Measurements from ENCODE around the gene POC1B.

Gene POC1B

DNA sequence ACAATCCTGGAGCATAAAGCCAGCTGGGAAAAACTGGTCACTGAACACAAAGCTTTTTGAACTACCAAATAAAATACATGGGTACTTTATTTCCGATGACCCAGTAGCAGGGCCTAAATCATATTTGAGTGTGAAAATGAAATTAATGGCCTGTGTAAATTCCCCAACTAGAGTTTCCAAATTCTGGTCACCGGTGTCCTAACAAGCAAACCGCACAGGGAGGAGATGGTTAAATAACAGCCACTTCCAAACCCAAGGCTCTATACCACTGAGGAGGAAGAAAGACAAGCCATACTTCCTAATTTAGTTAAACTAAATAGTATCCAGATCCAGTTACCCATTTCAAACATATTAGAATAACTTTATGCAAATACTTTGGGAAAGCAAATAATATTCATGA, 133.5 kb downstream of the POC1B start:
- H3K4me3 ChIP-seq (ENCODE audit: low read depth in 1 of 2, low read length in 2 of 2), result no peak overlapping the region
- H3K9me3 ChIP-seq (ENCODE audit: control insufficient read depth in 1 of 2, low read length in 2 of 2), result no peaks in the 10 kb centered on the region

DNA sequence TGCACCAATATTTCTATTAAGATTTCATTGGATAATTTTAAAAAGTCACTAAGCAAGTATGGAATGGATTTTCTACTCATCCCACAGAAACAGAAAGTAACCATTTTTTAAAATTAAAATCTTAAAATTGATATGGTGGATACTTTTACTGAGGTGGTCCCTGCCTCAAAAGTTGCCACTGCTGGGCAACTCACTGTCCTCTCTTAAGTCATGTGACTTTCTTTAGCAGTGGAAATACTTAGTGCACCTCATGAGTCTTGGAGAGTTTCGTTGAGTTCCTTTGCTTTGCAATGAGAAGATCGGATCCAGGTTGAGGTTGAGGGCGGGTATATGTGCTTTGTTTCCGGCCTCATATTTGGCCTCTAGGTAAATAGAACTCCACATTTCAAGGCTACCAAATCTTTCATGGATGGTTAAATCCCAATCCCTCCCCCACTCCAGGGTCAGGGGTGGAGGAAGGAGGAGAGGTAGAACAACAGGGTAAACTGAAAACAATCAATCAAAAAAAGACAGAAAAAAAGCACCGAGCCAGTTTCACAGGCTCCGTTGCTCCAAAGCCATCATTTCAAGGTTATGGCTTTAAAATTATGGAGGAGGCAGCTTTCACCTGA, 134.0 kb downstream of the POC1B start:
- Histone ChIP-seq H3K9ac (ENCODE audit: low read depth in 1 of 2, low read length in 2 of 2) (no peak overlapping the region), H3K36me3 (ENCODE audit: control insufficient read depth in 1 of 2, insufficient read depth in 2 of 2, low read length in 2 of 2) (no peaks in the 10 kb centered on the region), H3K4me1 (ENCODE audit: control insufficient read depth in 1 of 2, insufficient read depth in 2 of 2, low read length in 2 of 2) (peaks cover 20 to 22% of the 10 kb centered on the region in 2 donors), H3K27ac (ENCODE audit: low read depth, low read length) (no peak overlapping the region), H3K9me3 (ENCODE audit: control insufficient read depth in 1 of 2, low read length in 2 of 2) (no peaks in the 10 kb centered on the region), H3K27me3 (ENCODE audit: control insufficient read depth in 1 of 2, insufficient read depth in 2 of 2, low read length in 2 of 2) (no peaks in the 10 kb centered on the region), H3K4me3 (ENCODE audit: low read depth in 1 of 2, low read length in 2 of 2) (no peak overlapping the region)

More for the DNA sequence above, 133.5 kb downstream of the POC1B start:
- no peaks in the 10 kb centered on the region for H3K27me3 ChIP-seq (ENCODE audit: control insufficient read depth in 1 of 2, insufficient read depth in 2 of 2, low read length in 2 of 2)
- peaks cover 20 to 22% of the 10 kb centered on the region in 2 donors for H3K4me1 ChIP-seq (ENCODE audit: control insufficient read depth in 1 of 2, insufficient read depth in 2 of 2, low read length in 2 of 2)
- H3K27ac ChIP-seq (ENCODE audit: low read depth, low read length), result no peak overlapping the region
- no peaks in the 10 kb centered on the region for H3K36me3 ChIP-seq (ENCODE audit: control insufficient read depth in 1 of 2, insufficient read depth in 2 of 2, low read length in 2 of 2)
- H3K9ac ChIP-seq (ENCODE audit: low read depth in 1 of 2, low read length in 2 of 2), result no peak overlapping the region

DNA sequence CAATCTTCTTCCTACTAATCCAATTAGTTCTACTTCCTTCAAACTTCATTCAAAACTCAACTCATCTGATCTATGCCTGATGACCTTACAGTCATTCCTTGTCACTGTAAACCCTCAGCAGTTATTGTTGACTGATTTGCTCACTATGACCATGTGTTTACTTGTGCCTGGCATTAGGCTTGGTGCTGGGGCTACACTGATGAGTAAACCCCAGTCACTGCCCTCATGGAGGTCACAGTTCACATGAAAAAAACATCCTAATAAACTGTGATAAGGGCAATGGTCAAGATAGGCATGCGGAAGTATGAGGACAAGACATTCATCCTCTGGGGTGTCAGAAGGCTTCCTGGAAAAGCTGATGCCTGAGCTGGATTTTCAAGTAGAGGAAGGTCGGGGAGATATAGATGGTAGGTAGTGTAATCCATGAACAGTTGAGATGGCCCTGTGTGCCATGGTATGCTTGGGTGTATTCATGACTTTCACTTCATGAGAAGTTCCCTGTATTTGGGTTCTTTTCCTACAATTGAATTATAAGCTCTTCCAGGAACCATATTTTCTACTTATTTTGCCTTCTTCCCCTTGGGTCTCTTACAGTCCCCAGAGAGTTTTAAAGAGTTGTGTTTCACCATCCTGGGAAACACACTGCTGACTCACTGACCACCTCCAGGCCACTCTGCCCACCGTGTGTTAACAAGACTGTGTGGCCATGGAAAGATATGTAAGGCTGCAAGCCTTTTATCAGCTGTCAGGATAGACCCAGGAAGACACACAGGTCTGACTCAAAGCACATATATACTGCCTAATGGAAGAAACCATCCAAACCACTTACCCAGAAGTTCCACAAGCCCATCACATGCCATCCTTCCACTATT, 134.8 kb downstream of the POC1B start:
- no peaks in the 10 kb centered on the region for H3K9me3 ChIP-seq (ENCODE audit: control insufficient read depth in 1 of 2, low read length in 2 of 2)
- H3K9ac ChIP-seq (ENCODE audit: low read depth in 1 of 2, low read length in 2 of 2), result no peak overlapping the region
- peaks cover 22 to 24% of the 10 kb centered on the region in 2 donors for H3K4me1 ChIP-seq (ENCODE audit: control insufficient read depth in 1 of 2, insufficient read depth in 2 of 2, low read length in 2 of 2)
- no peaks in the 10 kb centered on the region for H3K36me3 ChIP-seq (ENCODE audit: control insufficient read depth in 1 of 2, insufficient read depth in 2 of 2, low read length in 2 of 2)
- peak overlapping the region in 1 of 2 donors; percentile 10 for H3K4me3 ChIP-seq (ENCODE audit: low read depth in 1 of 2, low read length in 2 of 2)
- no peaks in the 10 kb centered on the region for H3K27me3 ChIP-seq (ENCODE audit: control insufficient read depth in 1 of 2, insufficient read depth in 2 of 2, low read length in 2 of 2)
- H3K27ac ChIP-seq (ENCODE audit: low read depth, low read length), result no peak overlapping the region

DNA sequence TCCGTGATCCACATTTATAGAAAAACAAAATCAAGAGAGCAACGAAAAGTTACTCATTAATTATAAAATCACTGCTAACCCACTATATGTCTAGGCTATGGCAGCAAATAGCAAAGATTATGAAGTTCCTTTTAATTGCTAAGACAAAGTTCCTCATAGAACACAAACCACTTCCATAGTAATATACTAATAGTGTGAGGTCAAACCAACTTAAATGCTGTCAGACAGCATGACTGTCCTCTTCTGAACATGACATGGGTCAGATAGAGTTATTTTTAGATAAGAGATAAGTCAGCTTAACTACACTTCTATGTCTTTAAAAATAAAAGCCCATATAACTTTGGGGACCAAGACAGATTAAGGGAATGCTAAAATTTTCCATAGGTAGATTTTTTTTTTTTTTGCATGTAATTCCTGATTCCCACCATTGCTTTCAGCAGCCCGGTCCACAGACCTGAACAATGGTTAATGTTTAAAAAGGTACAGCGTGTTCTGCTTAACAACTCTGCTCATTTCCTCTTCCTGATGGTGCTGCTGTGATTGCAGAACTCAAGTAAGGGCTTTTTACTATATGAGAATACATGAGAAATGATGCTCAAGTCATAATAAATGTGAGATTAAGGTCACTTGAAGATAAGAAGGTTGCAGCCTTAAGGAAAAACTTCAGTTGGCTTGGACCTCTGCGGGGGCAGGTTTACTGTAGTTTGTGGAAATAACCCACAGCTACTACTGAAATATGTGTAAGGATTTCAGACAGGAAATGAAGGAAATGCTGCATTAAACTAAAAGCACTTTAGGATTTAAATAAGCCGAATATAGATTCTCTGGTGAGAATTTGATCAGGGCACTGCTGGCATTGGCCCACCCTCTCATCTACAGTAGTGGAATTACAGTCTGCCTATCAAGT, 135.8 kb downstream of the POC1B start:
- Histone ChIP-seq H3K9me3 (ENCODE audit: control insufficient read depth in 1 of 2, low read length in 2 of 2) (no peaks in the 10 kb centered on the region), H3K4me3 (ENCODE audit: low read depth in 1 of 2, low read length in 2 of 2) (no peak overlapping the region), H3K27ac (ENCODE audit: low read depth, low read length) (no peak overlapping the region), H3K9ac (ENCODE audit: low read depth in 1 of 2, low read length in 2 of 2) (peak overlapping the region in 1 of 2 donors; percentile 32), H3K4me1 (ENCODE audit: control insufficient read depth in 1 of 2, insufficient read depth in 2 of 2, low read length in 2 of 2) (peaks cover 32 to 34% of the 10 kb centered on the region in 2 donors), H3K27me3 (ENCODE audit: control insufficient read depth in 1 of 2, insufficient read depth in 2 of 2, low read length in 2 of 2) (no peaks in the 10 kb centered on the region), H3K36me3 (ENCODE audit: control insufficient read depth in 1 of 2, insufficient read depth in 2 of 2, low read length in 2 of 2) (no peaks in the 10 kb centered on the region)

DNA sequence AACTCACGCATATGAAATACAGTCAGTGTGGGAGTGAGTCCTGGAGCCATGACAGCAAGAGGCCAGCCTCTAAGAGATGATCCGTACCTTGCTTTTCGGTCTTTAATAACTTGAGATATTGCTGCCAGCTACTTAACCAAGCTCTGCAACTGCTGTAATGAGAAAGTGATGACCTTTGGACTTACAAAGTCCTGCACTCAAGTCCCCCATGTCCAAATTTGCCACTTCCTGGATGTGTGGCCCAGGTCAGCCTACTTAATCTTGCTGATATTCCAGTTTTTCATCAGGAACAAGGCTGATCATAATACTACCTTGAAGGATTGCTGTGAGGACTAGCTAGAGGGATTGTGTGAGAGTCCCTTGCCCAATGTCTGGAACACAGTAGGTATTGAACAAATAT, 139.7 kb downstream of the POC1B start:
- Histone ChIP-seq H3K4me1 (ENCODE audit: control insufficient read depth in 1 of 2, insufficient read depth in 2 of 2, low read length in 2 of 2) (peaks cover 55 to 56% of the 10 kb centered on the region in 2 donors), H3K4me3 (ENCODE audit: low read depth in 1 of 2, low read length in 2 of 2) (peak overlapping the region; percentile 6 to 47), H3K27me3 (ENCODE audit: control insufficient read depth in 1 of 2, insufficient read depth in 2 of 2, low read length in 2 of 2) (no peaks in the 10 kb centered on the region), H3K9ac (ENCODE audit: low read depth in 1 of 2, low read length in 2 of 2) (peak overlapping the region in 1 of 2 donors; percentile 34), H3K9me3 (ENCODE audit: control insufficient read depth in 1 of 2, low read length in 2 of 2) (no peaks in the 10 kb centered on the region), H3K27ac (ENCODE audit: low read depth, low read length) (no peak overlapping the region), H3K36me3 (ENCODE audit: control insufficient read depth in 1 of 2, insufficient read depth in 2 of 2, low read length in 2 of 2) (no peaks in the 10 kb centered on the region)

DNA sequence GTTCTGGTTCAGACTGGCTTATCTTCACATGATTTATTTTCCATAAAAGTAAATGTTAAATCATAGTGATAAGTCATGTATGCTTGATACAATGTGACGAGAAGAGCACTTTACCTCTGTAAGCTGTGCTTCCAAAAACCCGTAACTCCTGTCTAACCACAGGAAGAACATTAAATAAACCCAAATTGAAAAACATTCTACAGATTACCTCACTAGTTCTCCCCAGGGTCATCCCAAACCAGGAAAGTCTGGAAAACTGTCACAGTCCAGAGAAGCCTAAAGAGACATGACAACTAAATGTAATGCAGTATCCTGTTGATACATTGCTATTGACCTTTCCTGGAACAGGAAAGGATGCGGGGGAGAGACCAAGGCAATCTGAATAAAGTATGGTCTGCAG, 141.0 kb downstream of the POC1B start:
- Histone ChIP-seq H3K4me1 (ENCODE audit: control insufficient read depth in 1 of 2, insufficient read depth in 2 of 2, low read length in 2 of 2) (peaks cover 46 to 53% of the 10 kb centered on the region in 2 donors), H3K27me3 (ENCODE audit: control insufficient read depth in 1 of 2, insufficient read depth in 2 of 2, low read length in 2 of 2) (no peaks in the 10 kb centered on the region), H3K9me3 (ENCODE audit: control insufficient read depth in 1 of 2, low read length in 2 of 2) (no peaks in the 10 kb centered on the region), H3K4me3 (ENCODE audit: low read depth in 1 of 2, low read length in 2 of 2) (no peak overlapping the region), H3K9ac (ENCODE audit: low read depth in 1 of 2, low read length in 2 of 2) (no peak overlapping the region), H3K27ac (ENCODE audit: low read depth, low read length) (no peak overlapping the region), H3K36me3 (ENCODE audit: control insufficient read depth in 1 of 2, insufficient read depth in 2 of 2, low read length in 2 of 2) (no peaks in the 10 kb centered on the region)

DNA sequence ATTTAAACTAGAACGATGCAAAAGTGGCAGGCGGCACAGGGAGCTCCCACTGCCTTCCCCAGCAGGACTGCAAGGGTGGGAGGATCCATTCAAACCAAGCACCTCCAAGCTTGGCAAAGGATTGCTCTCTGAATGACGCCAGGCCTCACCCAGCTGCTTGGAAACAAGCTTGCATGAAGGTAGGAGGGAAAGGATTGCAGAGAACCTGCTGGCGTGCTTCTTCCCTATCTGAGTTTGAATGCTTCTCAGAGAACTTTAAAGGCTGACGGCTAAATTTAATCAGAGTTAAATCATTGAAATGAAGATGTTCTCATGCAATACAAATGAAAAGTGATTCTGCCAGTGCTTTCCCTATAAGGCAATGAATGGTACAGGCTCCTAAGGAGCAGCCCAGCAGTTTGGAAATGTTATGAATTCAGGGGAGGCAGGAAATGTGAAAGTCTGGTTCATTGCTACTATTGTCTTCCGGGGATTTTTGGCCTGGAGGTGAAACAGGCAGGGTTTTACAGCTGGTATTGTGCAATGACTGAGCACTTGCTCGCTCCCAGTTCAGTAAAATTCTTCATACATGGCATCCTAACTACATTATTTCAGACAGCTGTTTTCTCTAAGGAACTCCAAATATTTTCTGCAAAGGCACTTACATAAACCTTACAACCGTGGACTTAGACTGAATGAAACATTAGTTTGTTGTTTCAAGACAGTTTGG, 141.6 kb downstream of the POC1B start:
- no peaks in the 10 kb centered on the region for H3K36me3 ChIP-seq (ENCODE audit: control insufficient read depth in 1 of 2, insufficient read depth in 2 of 2, low read length in 2 of 2)
- H3K27me3 ChIP-seq (ENCODE audit: control insufficient read depth in 1 of 2, insufficient read depth in 2 of 2, low read length in 2 of 2), result no peaks in the 10 kb centered on the region
- H3K4me1 ChIP-seq (ENCODE audit: control insufficient read depth in 1 of 2, insufficient read depth in 2 of 2, low read length in 2 of 2), result peaks cover 48 to 53% of the 10 kb centered on the region in 2 donors
- H3K27ac ChIP-seq (ENCODE audit: low read depth, low read length), result no peak overlapping the region
- no peak overlapping the region for H3K9ac ChIP-seq (ENCODE audit: low read depth in 1 of 2, low read length in 2 of 2)
- H3K9me3 ChIP-seq (ENCODE audit: control insufficient read depth in 1 of 2, low read length in 2 of 2), result no peaks in the 10 kb centered on the region
- no peak overlapping the region for H3K4me3 ChIP-seq (ENCODE audit: low read depth in 1 of 2, low read length in 2 of 2)

DNA sequence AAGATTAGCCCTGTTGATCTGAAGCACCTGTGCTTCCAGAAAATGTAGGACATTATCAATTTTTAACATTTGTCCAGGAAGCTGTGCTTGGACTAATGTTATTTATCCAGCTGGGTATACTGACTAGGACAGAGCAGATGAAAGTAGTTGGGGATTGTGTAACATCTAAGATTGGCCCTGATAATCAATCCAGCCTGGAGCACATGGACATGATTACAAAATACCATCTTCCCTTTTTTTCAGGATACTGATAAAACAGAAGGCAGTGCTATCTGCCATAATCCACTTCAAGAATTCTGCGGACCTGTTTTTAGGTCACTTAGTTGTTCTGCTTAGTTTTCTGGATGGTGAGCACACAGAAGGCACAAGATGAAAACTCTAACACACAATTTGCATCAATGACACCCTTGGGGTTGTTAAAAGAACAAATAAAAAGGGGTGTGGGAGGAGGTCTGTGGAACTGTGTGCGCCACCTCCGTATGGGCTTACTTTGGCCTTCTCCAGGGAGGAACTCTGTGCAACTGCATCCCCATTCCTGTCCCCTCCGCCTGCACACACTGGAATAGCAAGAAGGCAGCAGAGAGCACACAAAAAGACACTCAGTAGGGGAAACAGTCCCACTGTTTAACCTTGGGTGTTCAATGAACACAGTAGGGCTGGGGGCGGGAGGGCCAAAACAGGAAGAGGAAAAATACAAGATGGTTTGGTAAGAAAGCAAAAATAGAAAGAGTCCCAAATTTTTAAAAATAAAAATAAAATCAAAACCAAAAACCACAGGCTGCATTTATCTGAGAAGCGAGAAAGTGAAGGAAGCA, 142.4 kb downstream of the POC1B start:
- Histone ChIP-seq H3K4me1 (ENCODE audit: control insufficient read depth in 1 of 2, insufficient read depth in 2 of 2, low read length in 2 of 2) (peaks cover 54 to 55% of the 10 kb centered on the region in 2 donors), H3K27ac (ENCODE audit: low read depth, low read length) (no peak overlapping the region), H3K4me3 (ENCODE audit: low read depth in 1 of 2, low read length in 2 of 2) (no peak overlapping the region), H3K27me3 (ENCODE audit: control insufficient read depth in 1 of 2, insufficient read depth in 2 of 2, low read length in 2 of 2) (no peaks in the 10 kb centered on the region), H3K36me3 (ENCODE audit: control insufficient read depth in 1 of 2, insufficient read depth in 2 of 2, low read length in 2 of 2) (no peaks in the 10 kb centered on the region), H3K9ac (ENCODE audit: low read depth in 1 of 2, low read length in 2 of 2) (no peak overlapping the region), H3K9me3 (ENCODE audit: control insufficient read depth in 1 of 2, low read length in 2 of 2) (no peaks in the 10 kb centered on the region)

DNA sequence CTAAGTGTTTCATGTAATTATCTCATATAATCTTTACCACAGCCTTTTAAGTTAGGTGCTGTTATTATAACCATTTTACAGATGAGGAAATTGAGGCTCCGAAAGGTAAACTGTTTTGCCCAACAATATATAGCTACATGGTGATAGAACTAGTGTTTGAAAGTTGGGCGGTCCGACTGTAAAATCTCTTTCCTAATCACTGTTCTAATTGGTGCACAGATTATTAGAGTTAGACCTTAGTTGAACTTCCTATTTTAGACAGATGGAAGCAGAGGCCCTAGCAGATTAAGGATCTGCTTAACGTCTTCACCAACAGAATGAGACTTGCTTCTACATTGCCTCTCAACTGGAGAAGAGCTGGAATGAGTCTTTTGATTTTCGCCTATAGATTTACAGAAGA, 143.5 kb downstream of the POC1B start:
- Histone ChIP-seq H3K4me3 (ENCODE audit: low read depth in 1 of 2, low read length in 2 of 2) (no peak overlapping the region), H3K9me3 (ENCODE audit: control insufficient read depth in 1 of 2, low read length in 2 of 2) (no peaks in the 10 kb centered on the region), H3K27ac (ENCODE audit: low read depth, low read length) (no peak overlapping the region), H3K4me1 (ENCODE audit: control insufficient read depth in 1 of 2, insufficient read depth in 2 of 2, low read length in 2 of 2) (peaks cover 54 to 55% of the 10 kb centered on the region in 2 donors), H3K36me3 (ENCODE audit: control insufficient read depth in 1 of 2, insufficient read depth in 2 of 2, low read length in 2 of 2) (no peaks in the 10 kb centered on the region), H3K27me3 (ENCODE audit: control insufficient read depth in 1 of 2, insufficient read depth in 2 of 2, low read length in 2 of 2) (no peaks in the 10 kb centered on the region), H3K9ac (ENCODE audit: low read depth in 1 of 2, low read length in 2 of 2) (no peak overlapping the region)

All from duodenal mucosa (tissue), 2 donors.